ENCODE results near the gene CDY2A.
"Not testable (repeated sequence)": the region's sequence is repeated elsewhere in the genome, so short reads cannot be mapped to it uniquely, and the experiment has no call there.

The CDY2A gene, protein sequence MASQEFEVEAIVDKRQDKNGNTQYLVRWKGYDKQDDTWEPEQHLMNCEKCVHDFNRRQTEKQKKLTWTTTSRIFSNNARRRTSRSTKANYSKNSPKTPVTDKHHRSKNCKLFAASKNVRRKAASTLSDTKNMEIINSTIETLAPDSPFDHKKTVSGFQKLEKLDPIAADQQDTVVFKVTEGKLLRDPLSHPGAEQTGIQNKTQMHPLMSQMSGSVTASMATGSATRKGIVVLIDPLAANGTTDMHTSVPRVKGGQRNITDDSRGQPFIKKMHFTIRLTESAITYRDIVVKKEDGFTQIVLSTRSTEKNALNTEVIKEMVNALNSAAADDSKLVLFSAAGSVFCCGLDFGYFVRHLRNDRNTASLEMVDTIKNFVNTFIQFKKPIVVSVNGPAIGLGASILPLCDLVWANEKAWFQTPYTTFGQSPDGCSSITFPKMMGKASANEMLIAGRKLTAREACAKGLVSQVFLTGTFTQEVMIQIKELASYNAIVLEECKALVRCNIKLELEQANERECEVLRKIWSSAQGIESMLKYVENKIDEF

DNA sequence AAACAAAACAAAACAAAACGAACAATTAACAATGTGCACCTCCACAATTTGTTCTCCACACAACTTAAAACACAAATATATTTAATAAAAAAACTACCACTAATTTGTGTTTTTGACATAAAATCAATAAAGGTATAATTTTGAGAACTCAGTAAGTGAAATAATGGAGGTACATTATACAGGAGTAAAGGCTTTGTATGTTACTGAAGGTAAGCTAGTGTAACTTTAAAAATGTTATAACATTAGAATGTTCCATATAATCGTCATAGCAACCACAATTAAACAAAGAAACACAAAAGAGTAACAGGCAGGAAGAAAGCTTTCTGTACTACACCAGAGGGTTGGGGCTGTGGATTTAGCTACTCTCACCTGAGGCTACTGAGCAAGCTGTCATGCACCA is at the start of gene CDY2A:
TSS of gene CDY2A (plus strand) at position 301 of the 400 bp plus-strand sequence. CDS start 328 bp downstream, outside the sequence.
- DNase-seq, result not testable (repeated sequence)

DNA sequence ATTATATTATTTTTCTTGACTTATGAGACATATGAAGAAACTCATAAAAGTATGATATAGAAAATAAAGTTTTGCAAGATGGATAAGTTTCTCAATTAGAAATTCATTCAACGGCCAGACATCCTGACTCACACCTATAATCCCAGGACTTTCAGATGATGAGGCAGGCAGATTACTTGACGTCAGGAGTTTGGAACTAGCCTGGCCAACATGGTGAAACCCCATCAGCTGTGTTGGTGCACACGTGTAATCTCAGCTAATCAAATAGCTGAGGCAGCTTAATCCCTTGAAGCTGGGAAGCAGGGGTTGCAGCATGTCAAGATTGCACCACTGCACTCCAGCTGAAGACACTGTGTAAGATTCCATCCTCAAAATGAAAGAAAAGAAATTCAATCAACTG is 28.0 kb upstream of the CDY2A start:
- DNase-seq, result not testable (repeated sequence)

- not testable (repeated sequence) for DNase-seq
Measured at GRCh38 chrY:17998266-17998665, 27.3 kb upstream of the CDY2A start.

- DNase-seq, result not testable (repeated sequence)
Measured at GRCh38 chrY:18023897-18024296, 1.7 kb upstream of the CDY2A start.

- DNase-seq, result not testable (repeated sequence)
Measured at GRCh38 chrY:18028845-18029244, 3.3 kb downstream of the CDY2A start.

GRCh38 chrY:18030178-18030577 is 4.6 kb downstream of the CDY2A start:
- DNase-seq, result not testable (repeated sequence)

- not testable (repeated sequence) for DNase-seq
Measured at GRCh38 chrY:18034100-18034814, 8.7 kb downstream of the CDY2A start.

DNA sequence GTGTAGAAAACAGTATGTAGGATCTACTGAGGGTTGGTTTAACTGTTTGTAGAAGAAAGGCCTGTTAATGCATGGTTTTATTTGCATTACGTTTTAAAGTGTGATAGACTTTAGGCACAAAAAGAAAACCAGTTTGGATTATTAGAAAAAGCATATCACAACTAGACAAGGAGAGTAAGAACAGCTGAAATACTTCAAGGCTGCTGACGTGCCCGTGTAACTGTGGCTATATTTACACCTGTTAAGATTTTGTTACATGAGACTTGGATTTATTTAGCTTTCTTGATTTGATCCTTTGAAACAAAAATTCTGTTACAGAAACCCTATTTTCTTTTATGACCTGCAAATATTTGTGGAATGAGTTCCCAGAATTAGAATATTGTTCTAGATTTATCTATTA is 9.3 kb downstream of the CDY2A start:
- DNase-seq, result not testable (repeated sequence)

GRCh38 chrY:18044990-18045389 is 19.4 kb downstream of the CDY2A start:
- not testable (repeated sequence) for DNase-seq

GRCh38 chrY:18048149-18049040 is 22.8 kb downstream of the CDY2A start:
- not testable (repeated sequence) for DNase-seq

DNA sequence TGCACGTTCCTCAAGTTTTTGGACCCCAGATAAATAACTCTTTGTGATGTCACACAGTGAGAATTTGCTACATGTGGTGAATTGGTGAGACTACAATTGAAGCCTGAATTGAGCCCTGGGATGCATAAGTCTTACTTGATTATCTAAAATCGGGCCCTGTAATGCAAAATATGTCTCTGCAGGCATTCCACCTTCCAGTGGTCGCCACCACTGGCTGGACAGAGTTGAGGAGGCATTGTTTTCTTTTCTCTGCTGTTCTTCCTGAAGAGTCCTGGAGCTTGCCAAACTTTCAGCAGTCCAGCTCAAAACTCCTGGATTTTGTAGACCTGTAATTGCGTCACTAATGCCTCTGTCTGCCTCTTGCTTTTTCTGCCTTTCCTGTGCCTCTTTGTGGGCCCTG is 23.5 kb downstream of the CDY2A start:
- not testable (repeated sequence) for DNase-seq

DNA sequence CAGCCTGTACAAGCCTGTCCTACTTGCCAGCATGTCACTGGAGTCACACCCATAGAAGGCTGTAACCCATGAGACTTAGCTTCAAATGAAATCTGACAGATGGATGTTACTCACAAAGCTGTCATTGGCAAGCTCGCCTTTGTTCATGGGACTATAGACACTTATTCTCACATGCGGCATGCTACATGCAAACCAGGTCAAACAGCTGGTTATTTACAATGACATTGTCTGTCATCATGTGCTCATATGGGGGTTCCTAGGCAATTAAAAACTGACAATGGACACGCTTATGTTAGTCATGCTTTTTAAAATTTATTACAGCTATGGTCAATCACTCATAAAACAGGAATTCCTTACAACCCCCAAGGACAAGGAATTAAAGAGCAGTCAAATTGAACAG is 30.9 kb downstream of the CDY2A start:
- DNase-seq, result not testable (repeated sequence)

GRCh38 chrY:18073464-18073863 is 47.9 kb downstream of the CDY2A start:
- DNase-seq, result not testable (repeated sequence)

Data from hematopoietic multipotent progenitor cell treated with erythropoietin and hydrocortisone succinate and interleukin-3 and kit ligand, for 8 days (in vitro differentiated cells).